SJCRH30 (cell line): ENCODE measurements around the gene S100A14. TPM values are rescaled to one million over a fixed set of nuclear protein-coding genes. Genes with fewer than 3 reads are reported as not detected.

Experiments
- DNase-seq, 2 experiments: peaks; one replicate each; pipeline ENCODE4 v3.0.0-alpha.2; 2015 to 2020
- H3K27ac ChIP-seq: fragments of 250-450 bp; sonication (Bioruptor Pico); 2 replicates; pipeline ENCODE4 v1.5.1; 2020; ENCODE audit warnings: mild to moderate bottlenecking, moderate library complexity
- H3K27me3 ChIP-seq: fragments of 250-450 bp; sonication (Bioruptor Pico); 2 replicates; pipeline ENCODE4 v1.5.1; 2020; ENCODE audit warnings: mild to moderate bottlenecking, moderate library complexity
- H3K36me3 ChIP-seq: fragments of 250-450 bp; sonication (Bioruptor Pico); 2 replicates; pipeline ENCODE4 v1.5.1; 2020; ENCODE audit warnings: mild to moderate bottlenecking, moderate library complexity
- H3K4me1 ChIP-seq: fragments of 250-450 bp; sonication (Bioruptor Pico); 2 replicates; pipeline ENCODE4 v1.5.1; 2020; ENCODE audit warnings: mild to moderate bottlenecking, moderate library complexity
- H3K4me3 ChIP-seq: fragments of 250-450 bp; sonication (Bioruptor Pico); 2 replicates; pipeline ENCODE4 v1.5.1; 2020; ENCODE audit warnings: mild to moderate bottlenecking, moderate library complexity
- H3K9me3 ChIP-seq: fragments of 250-450 bp; sonication (Bioruptor Pico); replicated peaks from 2 replicates; pipeline ENCODE4 v1.5.1; 2020; ENCODE audit warnings: mild to moderate bottlenecking, moderate library complexity
- total RNA-seq: library from RNA; depleted of rRNA; stranded (reverse); fragments of >200 nt; shearing (Covaris generic); gene quantifications from 2 replicates; pipeline ENCODE4 v1.2.3, GENCODE V29; 2014

The S100A14 gene
- total RNA-seq, 1 experiment from 2014 or later, result not detected

DNA sequence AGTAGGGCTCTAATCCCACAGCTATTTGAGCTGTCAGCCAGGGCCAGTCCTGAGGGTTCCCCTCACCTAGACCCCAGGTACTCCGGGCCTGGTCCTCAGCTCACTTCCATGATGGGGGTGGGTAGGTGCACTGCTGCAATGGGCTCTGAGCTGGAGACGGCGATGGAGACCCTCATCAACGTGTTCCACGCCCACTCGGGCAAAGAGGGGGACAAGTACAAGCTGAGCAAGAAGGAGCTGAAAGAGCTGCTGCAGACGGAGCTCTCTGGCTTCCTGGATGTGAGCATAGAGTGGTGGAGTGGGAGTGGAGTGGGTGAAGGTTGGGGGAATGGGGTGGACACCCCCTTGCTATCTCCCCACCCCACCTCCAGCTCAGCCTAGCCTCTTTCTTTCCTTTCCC lies 14.3 kb upstream of the S100A14 start:
- H3K36me3 ChIP-seq, result peaks cover 3% of the 10 kb centered on the region; the same call in 1 of the 2 replicates
- H3K4me1 ChIP-seq, result peaks cover 12% of the 10 kb centered on the region

DNA sequence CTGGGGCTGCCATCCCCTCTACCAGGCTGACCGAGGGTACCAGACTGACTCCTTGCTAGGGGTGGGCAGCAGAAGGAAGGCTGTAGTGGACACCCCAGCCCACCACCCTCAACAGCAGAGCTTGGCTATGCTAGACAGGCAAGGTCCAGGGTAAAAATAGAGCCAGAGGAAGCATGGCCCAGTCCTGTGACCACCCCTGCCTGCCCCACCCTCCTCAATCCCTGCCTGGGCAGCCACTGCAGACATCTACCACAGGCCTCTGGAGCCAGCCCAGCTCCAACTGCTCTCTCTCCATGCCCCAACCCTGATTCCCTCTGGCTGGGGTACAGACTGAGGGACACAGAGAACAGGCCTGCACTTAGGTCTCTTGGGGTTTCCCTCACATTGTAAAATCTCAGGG lies 13.8 kb upstream of the S100A14 start:
- no peaks in the 10 kb centered on the region for H3K27me3 ChIP-seq
- H3K4me3 ChIP-seq, result no peak overlapping the region
- H3K9me3 ChIP-seq, result no peaks in the 10 kb centered on the region
- H3K36me3 ChIP-seq, result peaks cover 5% of the 10 kb centered on the region; the same call in 1 of the 2 replicates
- H3K27ac ChIP-seq, result no peak overlapping the region
- peaks cover 10% of the 10 kb centered on the region for H3K4me1 ChIP-seq
- DNase-seq, result no peak

More for the DNA sequence above, 14.3 kb upstream of the S100A14 start:
- Histone ChIP-seq H3K27me3 (no peaks in the 10 kb centered on the region), H3K9me3 (no peaks in the 10 kb centered on the region), H3K27ac (no peak overlapping the region), H3K4me3 (no peak overlapping the region)
- DNase-seq, result no peak

DNA sequence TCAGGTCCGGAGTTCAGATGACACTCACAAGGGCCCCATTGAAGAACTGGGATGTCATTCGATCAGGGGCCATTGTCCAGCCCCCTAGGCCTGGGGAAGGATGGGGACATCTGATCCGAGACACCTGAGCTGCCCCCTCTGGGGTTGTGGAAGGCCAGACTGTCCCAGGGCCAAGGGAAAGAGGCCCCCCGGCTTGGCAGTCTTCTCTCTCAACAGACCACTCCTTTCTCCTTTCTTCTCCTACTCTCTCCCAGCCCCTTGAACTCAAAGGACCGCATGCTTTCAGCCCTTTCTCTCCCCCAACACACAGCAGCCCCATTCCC lies 13.2 kb upstream of the S100A14 start:
- no peak overlapping the region for H3K27ac ChIP-seq
- H3K4me1 ChIP-seq, result peaks cover 10% of the 10 kb centered on the region
- DNase-seq, result no peak
- 0 out of 2 replicates have a peak, but pooled peaks cover 5% of the 10 kb centered on the region for H3K36me3 ChIP-seq
- no peaks in the 10 kb centered on the region for H3K9me3 ChIP-seq
- H3K27me3 ChIP-seq, result no peaks in the 10 kb centered on the region
- no peak overlapping the region for H3K4me3 ChIP-seq

DNA sequence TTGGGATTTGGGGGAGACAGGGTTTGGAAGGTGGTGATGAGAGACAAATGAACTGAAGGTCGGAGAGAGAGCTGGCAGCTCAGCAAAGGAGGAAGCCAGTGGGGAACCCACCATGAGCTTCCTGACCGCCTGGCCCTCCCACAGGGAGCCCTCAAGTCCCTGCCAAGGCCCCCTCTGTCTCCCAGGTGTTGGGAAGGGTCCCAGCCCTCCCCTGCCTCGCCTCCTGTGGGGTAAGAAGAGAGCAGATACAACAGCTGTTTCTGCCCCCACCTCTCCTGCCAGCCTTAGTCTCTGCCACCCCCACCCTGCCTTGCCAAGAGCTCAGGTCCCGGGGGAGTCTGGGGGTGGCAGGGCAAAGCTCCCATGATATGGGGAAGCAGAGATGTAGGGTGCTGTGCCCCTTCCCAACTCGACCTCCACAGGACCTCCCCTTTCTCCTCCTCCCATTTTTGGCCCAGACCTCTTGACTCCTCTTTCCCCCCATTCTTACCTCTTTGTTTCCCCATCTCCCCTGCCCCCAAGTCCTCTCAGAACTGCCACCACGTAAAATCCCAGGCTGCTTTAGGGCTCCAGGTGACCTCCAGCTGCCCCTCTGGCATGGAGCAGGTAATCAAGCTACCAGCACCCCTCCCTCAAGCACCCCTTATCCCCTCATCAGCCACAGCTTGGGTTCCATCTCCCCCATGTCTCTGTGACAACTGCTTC lies 12.7 kb upstream of the S100A14 start:
- no peaks in the 10 kb centered on the region for H3K27me3 ChIP-seq
- DNase-seq, result no peak
- H3K36me3 ChIP-seq, result 0 out of 2 replicates have a peak, but pooled peaks cover 7% of the 10 kb centered on the region
- H3K4me3 ChIP-seq, result no peak overlapping the region
- no peaks in the 10 kb centered on the region for H3K9me3 ChIP-seq
- no peak overlapping the region for H3K27ac ChIP-seq
- peaks cover 10% of the 10 kb centered on the region for H3K4me1 ChIP-seq

DNA sequence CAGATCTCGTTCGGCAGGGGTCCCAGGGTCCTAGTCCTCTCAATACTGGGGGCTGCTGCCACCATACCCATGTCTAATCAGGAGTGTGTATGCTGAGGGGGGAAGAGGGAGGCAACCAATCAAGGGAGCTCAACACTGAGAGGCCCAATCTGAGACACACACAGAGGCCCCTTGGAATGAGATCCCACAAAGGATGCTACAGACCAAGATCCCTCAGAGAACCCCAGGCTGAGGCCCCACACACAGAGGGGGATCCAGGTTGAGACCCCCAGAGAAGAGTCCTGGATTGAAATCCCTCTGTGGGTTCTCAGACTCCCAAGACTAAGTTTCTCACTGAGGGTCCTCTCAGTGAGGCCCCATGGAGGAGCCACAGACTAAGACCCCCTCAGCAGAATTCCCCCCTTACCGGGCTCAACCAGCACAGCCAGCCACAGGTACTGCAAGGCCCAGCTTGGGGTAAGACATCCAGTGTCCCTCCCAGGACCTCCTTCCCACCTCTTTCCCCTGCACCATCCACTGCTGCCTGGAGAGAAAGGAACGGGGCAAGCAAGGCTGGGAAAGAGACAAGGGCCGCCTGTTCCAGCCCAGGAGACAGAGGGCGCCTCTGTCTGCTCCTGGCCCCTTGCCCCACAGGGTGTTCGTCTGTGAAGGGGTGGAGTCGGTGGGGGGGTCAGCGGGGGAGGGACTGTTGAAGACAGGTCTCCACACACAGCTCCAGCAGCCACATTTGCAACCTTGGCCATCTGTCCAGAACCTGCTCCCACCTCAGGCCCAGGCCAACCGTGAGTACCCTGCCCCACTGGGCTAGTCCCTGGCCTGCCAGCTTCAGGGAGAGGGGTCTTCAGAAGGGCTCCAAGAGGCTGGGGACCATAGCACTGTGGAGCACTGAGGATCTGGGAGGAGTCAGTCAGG lies 11.8 kb upstream of the S100A14 start, which contains the start of gene S100A1:
Gene S100A1, plus strand, starts transcription at position 720 of the 912 bp plus-strand sequence. CDS start 2,088 bp downstream, outside the sequence.
- DNase-seq, result peak; percentile 37 to 47
- Histone ChIP-seq H3K9me3 (no peaks in the 10 kb centered on the region), H3K4me3 (peak within 1 kb of the TSS; percentile 64), H3K27ac (peak within 1 kb of the TSS; percentile 60), H3K4me1 (peaks cover 10% of the 10 kb centered on the region), H3K36me3 (0 out of 2 replicates have a peak, but pooled peaks cover 7% of the 10 kb centered on the region), H3K27me3 (no peaks in the 10 kb centered on the region)

DNA sequence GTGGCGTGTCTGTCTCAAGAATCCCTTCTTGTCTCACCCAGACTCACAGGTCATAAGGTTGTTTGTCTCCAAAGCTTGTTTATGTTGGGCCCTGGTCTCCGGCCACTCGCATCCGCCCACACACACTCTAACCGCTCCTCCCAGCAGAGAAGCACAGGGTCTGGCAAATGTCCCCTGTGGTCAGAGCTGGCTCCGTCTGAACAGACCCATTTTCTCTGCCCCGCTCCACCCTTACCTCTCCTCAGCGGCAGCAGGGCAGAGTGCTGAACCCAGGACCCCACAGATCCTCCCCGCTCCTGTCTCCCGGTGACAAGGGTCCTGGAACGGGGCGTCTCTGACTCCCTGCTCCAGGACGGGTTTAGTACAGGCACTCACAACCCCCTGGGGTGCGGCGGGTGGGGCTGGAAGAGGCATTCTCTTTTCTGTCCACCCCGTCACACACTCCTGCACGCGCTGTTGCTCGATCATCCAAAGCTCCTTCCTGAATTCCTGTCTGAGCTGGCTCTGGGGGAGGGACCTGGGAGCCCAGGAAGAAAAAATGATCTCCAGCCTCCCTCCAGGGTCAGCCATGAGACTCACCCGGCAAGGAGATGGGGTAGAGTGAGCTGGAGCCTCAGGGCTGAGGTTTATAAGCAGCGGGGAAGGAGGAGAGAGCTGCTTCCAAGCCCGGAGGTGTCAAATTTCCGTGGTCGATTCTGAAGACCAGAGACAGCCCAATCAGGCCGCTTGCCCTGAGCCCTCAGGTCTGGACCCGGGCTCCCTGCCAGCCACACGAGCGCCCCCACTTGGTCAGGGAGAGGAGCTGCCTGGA lies 11.0 kb upstream of the S100A14 start, which contains the start of gene S100A13:
Gene S100A13, minus strand, starts transcription at position 602 of the 811 bp plus-strand sequence. CDS start 1,033 bp downstream, outside the sequence.
- H3K9me3 ChIP-seq, result no peaks in the 10 kb centered on the region
- no peaks in the 10 kb centered on the region for H3K27me3 ChIP-seq
- peak within 1 kb of the TSS; percentile 64 for H3K4me3 ChIP-seq
- H3K27ac ChIP-seq, result peak within 1 kb of the TSS; percentile 60
- peak; percentile 96 to 98 for DNase-seq
- H3K36me3 ChIP-seq, result 0 out of 2 replicates have a peak, but pooled peaks cover 14% of the 10 kb centered on the region
- peaks cover 10% of the 10 kb centered on the region for H3K4me1 ChIP-seq

DNA sequence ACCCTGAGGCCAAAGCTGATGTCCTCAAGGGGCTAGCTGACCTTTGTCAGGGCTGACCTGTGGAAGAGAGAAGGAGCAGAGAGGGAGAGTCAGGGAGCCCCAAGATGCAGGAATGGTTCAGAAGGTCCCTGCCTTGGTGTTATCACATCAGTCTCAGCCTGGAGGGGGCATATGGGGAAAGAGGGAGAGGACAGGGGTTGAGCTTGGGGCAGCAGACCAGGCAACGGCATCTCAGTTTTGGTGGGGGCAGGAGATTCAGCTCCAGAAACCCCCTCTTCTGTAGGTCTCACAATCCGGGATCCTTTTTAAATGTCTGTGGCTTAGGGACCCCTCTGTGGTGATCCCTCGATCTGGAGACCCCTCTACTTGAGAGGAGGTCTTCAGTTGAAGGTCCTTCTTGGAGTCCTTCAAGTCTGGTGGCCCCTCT lies 10.4 kb upstream of the S100A14 start:
- peak overlapping the region; percentile 60 for H3K27ac ChIP-seq
- H3K9me3 ChIP-seq, result no peaks in the 10 kb centered on the region
- no peak for DNase-seq
- H3K4me1 ChIP-seq, result peaks cover 10% of the 10 kb centered on the region
- peak overlapping the region; percentile 64 for H3K4me3 ChIP-seq
- 0 out of 2 replicates have a peak, but pooled peaks cover 14% of the 10 kb centered on the region for H3K36me3 ChIP-seq
- H3K27me3 ChIP-seq, result no peaks in the 10 kb centered on the region

DNA sequence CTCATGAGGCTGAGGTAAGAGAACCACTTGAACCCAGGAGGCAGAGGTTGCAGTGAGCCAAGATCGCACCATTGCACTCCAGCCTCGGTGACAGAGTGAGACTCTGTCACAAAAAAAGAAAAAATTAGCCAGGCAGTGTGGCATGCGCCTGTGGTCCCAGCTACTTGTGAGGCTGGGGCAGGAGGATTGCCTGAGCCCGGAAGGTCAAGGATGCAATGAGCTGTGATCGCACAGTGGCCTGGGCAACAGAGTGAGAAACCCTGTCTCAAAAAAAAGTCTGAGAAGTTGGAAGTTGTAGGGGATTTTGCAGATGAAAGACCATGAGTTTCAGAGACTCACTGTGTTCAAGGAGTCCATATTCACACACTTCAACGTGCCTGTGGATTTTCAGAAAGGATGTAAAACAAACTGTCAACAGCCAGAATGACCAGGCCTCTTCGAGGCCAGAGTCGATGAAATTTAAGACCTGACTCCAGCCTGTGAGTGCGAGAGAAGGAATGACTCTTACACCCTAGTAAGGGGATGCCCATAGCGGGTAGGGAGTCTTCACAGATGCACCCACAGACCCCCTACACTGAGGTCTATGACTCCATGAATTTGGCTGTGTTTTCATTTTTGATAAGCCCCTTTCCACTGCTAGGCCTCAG lies 9.0 kb upstream of the S100A14 start:
- Histone ChIP-seq H3K4me1 (peaks cover 10% of the 10 kb centered on the region), H3K27ac (no peak overlapping the region), H3K36me3 (peaks cover 19% of the 10 kb centered on the region; the same call in 1 of the 2 replicates), H3K27me3 (no peaks in the 10 kb centered on the region), H3K9me3 (no peaks in the 10 kb centered on the region), H3K4me3 (no peak overlapping the region)
- DNase-seq, result no peak

DNA sequence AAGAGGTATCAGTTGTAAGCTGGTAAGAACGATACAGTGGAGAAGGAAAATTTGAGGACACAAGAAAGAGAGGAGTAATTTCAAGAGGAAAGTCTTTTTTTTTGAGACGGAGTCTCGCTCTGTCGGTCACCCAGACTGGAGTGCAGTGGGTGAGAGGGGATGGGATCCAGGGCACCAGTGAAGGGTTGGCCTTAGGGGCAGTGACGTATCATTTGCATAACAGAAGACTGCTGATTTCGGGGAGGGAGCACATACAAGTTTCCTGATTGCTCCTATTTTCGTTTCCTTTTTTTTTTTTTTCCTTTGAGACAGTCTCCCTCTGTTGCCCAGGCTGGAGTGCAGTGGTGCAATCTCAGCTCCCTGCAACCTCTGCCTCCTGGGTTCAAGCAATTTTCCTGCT lies 7.0 kb upstream of the S100A14 start:
- Histone ChIP-seq H3K27ac (no peak overlapping the region), H3K4me1 (peaks cover 10% of the 10 kb centered on the region), H3K4me3 (no peak overlapping the region), H3K9me3 (no peaks in the 10 kb centered on the region), H3K27me3 (no peaks in the 10 kb centered on the region), H3K36me3 (peaks cover 28% of the 10 kb centered on the region)
- DNase-seq, result no peak

DNA sequence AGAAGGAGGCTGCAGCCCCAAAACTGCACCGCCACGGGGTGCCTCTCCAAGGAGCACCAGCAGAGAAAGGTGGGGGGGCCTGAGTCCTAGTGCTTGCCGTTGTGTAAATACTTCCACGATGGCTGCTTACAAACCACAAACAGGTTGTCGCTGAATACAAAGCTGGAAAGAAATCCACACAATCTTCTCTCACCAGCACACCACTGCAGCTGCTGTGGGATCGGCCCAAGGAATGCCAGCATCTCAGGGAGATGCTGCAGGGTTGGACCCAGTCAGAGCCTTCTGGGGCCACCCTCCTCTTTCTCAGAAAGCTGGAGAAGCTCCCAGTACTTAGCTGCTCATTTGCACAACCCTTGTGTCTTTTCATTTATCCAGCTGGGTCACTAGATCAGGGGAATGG lies 3.0 kb upstream of the S100A14 start:
- Histone ChIP-seq H3K9me3 (no peaks in the 10 kb centered on the region), H3K4me3 (no peak overlapping the region), H3K27ac (no peak overlapping the region), H3K4me1 (0 out of 2 replicates have a peak, but pooled peaks cover 4% of the 10 kb centered on the region), H3K36me3 (peaks cover 22% of the 10 kb centered on the region), H3K27me3 (no peaks in the 10 kb centered on the region)
- no peak for DNase-seq

DNA sequence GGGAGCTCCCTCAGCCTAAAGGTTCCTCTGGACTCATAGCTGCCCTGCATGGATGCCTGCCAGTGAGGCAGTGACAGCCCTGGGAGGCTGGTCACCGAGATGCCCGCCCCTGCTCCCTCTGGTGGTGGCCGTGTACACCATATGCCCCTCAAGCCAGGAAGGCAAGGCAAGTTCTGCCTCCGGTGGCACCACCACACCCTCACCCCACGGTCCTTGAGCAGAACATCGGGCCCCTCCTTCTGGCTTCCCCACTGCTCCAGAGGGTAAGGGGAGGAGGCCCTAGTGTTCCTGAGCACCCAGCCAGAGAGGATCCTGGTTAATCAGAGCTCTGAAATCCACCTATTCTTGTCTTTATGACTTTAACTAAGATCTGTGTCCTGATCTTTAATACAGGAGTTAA lies 1.5 kb upstream of the S100A14 start:
- H3K36me3 ChIP-seq, result peaks cover 19% of the 10 kb centered on the region
- H3K27me3 ChIP-seq, result no peaks in the 10 kb centered on the region
- H3K4me1 ChIP-seq, result 0 out of 2 replicates have a peak, but pooled peaks cover 4% of the 10 kb centered on the region
- no peak overlapping the region for H3K27ac ChIP-seq
- no peaks in the 10 kb centered on the region for H3K9me3 ChIP-seq
- peak; percentile 70 to 71 for DNase-seq
- H3K4me3 ChIP-seq, result no peak overlapping the region

DNA sequence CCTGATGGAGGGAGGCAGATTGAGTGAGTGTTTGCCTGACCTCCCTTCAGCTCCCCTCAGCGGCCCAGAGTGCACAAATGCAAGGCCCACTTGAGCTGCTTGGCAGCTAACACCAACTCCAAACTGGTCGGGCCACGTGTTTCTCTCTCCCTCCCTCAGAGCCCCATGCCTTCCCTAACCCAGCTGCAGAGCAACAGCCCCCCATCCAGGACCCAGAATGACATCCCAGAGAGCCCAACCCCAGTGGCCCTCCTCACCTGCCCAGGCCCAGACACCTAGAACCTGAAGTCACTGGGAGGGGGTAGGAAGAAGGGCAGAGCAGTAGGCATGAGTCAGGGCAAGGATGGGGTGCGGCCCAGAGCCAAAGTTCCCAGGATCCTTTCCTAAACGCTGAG lies 789 bp upstream of the S100A14 start:
- H3K27ac ChIP-seq, result no peak overlapping the region
- DNase-seq, result no peak
- no peaks in the 10 kb centered on the region for H3K9me3 ChIP-seq
- no peaks in the 10 kb centered on the region for H3K27me3 ChIP-seq
- peaks cover 14% of the 10 kb centered on the region for H3K36me3 ChIP-seq
- H3K4me1 ChIP-seq, result peaks cover 4% of the 10 kb centered on the region; the same call in 1 of the 2 replicates
- H3K4me3 ChIP-seq, result no peak overlapping the region

DNA sequence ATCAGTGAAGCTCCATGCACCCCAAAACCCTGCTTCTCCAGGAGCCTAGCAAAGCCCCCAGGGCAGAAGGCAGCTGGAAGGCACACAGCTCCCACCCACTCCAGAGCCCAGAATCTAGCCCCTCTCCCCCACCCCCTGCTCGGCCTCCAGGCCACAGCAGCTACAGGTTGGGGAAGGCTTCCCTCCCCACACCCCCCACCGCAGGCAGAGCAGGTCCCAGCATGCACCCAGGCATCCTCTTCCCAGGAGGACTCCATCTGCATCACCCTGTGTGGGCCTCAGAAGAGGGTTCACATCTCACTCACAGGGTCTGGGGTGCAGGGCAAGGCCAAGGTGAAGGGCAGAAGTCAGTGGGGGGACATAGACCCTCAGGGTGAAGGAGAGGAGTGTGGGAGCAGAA lies 719 bp downstream of the S100A14 start:
- Histone ChIP-seq H3K9me3 (no peaks in the 10 kb centered on the region), H3K36me3 (peaks cover 12% of the 10 kb centered on the region), H3K27ac (no peak overlapping the region), H3K4me3 (no peak overlapping the region), H3K4me1 (peaks cover 8% of the 10 kb centered on the region; the same call in 1 of the 2 replicates), H3K27me3 (no peaks in the 10 kb centered on the region)
- no peak for DNase-seq

DNA sequence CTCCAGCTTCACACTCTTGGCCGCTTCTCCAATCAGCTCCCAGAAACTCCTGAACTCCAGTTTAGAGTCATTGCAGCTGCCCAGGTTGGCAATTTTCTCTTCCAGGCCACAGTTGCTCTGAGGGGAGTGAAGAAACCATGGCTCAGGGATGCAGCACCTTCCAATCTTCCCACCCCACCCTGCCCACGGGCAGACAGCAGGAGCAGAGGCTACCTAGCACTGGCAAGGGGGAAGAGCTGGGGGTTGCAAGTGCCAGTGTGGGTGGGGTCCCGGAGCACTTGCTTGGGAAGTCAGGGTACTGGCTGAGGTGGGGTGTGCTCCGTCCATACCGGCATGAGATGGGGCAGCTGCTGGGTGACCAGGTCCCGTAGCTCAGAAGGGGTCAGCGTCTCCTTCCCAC lies 1.2 kb downstream of the S100A14 start:
- H3K4me1 ChIP-seq, result peaks cover 8% of the 10 kb centered on the region
- H3K27me3 ChIP-seq, result no peaks in the 10 kb centered on the region
- H3K9me3 ChIP-seq, result no peaks in the 10 kb centered on the region
- no peak overlapping the region for H3K27ac ChIP-seq
- peaks cover 7% of the 10 kb centered on the region for H3K36me3 ChIP-seq
- no peak for DNase-seq
- H3K4me3 ChIP-seq, result no peak overlapping the region
